Stimulated activated CD4-positive, alpha-beta T cell treated with anti-CD3 and anti-CD28 coated beads, Interleukin-12 subunit alpha, Interleukin-12 subunit beta, amount 100 ng/mL, for 4 hours (primary cell): ENCODE data around the gene YPEL4.
A peak's percentile ranks its signal among the peaks of the same experiment; 100 is the strongest.
"Not testable (repeated sequence)": the region's sequence is repeated elsewhere in the genome, so short reads cannot be mapped to it uniquely, and the experiment has no call there.

Source experiments
- DNase-seq: peaks from one replicate; pipeline ENCODE4 v3.0.0-alpha.2; 2020

The YPEL4 gene

GRCh38 chr11:57649826-57650738 lies at the start of gene YPEL4:
TSS of gene YPEL4 (minus strand) at chr11:57649912. CDS start at chr11:57647107, 2,805 bp downstream.
- DNase-seq: peak; percentile 38

GRCh38 chr11:57698843-57699365 lies 49.2 kb upstream of the YPEL4 start:
- DNase-seq: no peak

- DNase-seq: not testable (repeated sequence)
Observed at GRCh38 chr11:57690474-57690873, 40.8 kb upstream of the YPEL4 start.

GRCh38 chr11:57681168-57681567 lies 31.5 kb upstream of the YPEL4 start:
- DNase-seq: no peak

GRCh38 chr11:57680552-57680874 lies 30.8 kb upstream of the YPEL4 start:
- no peak for DNase-seq

- DNase-seq: no peak
Observed at GRCh38 chr11:57679396-57679795, 29.7 kb upstream of the YPEL4 start.

- no peak for DNase-seq
Observed at GRCh38 chr11:57675176-57675941, 25.6 kb upstream of the YPEL4 start.

- DNase-seq: no peak
Observed at GRCh38 chr11:57674251-57674650, 24.5 kb upstream of the YPEL4 start.

- no peak for DNase-seq
Observed at GRCh38 chr11:57668434-57668782, 18.7 kb upstream of the YPEL4 start.

- peak; percentile 98 for DNase-seq
Observed at GRCh38 chr11:57667736-57668433, 18.2 kb upstream of the YPEL4 start, which contains the start of gene ZDHHC5. TSS of gene ZDHHC5 (plus strand) at chr11:57668114. CDS start at chr11:57673091, 4,977 bp downstream.

GRCh38 chr11:57667117-57667735 lies 17.5 kb upstream of the YPEL4 start:
- peak; percentile 85 for DNase-seq

- no peak for DNase-seq
Observed at GRCh38 chr11:57663975-57664374, 14.3 kb upstream of the YPEL4 start.

GRCh38 chr11:57662893-57663292 lies 13.2 kb upstream of the YPEL4 start:
- no peak for DNase-seq

GRCh38 chr11:57659669-57660068 lies 10.0 kb upstream of the YPEL4 start:
- DNase-seq: no peak

- DNase-seq: no peak
Observed at GRCh38 chr11:57658023-57658361, 8.3 kb upstream of the YPEL4 start.

GRCh38 chr11:57657194-57658022 lies 7.7 kb upstream of the YPEL4 start, which contains the start of gene CLP1:
TSS of gene CLP1 (plus strand) at chr11:57657762. CDS start at chr11:57659477, 1,715 bp downstream.
- DNase-seq: peak; percentile 97

GRCh38 chr11:57656885-57657193 lies 7.1 kb upstream of the YPEL4 start:
- no peak for DNase-seq

- DNase-seq: no peak
Observed at GRCh38 chr11:57653163-57653562, 3.5 kb upstream of the YPEL4 start.

- no peak for DNase-seq
Observed at GRCh38 chr11:57652662-57653061, 3.0 kb upstream of the YPEL4 start.

- DNase-seq: not testable (repeated sequence)
Observed at GRCh38 chr11:57652230-57652629, 2.5 kb upstream of the YPEL4 start.

- no peak for DNase-seq
Observed at GRCh38 chr11:57651408-57651807, 1.7 kb upstream of the YPEL4 start.

- no peak for DNase-seq
Observed at GRCh38 chr11:57650739-57651090, 1.0 kb upstream of the YPEL4 start.
